ENCODE measurements around the gene MYO1E. TPM values are rescaled to one million over a fixed set of nuclear protein-coding genes. Genes with fewer than 3 reads are reported as not detected.

Gene MYO1E
- total and polyA plus RNA-seq, 3 experiments from 2014 or later, result 1.1 to 15.4 (median 15.3) TPM

DNA sequence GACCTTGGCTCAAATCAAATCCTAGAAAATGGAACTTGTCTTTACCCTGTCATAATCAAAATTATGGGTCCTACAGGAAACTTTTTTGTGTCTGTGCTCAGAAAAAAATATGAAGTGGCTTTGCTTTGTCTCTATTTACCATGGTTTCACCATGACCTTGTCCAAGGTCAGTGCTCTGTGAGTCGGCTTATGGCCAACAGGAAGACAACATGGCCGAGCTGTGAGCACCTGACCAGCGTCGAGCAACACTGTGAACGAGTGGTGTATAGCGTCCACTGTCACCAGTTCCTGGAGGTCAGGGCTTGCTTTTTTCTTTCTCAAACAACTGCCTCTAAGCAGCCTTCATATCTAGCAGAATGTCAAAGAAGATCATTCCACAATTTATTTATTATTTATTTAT is 67.9 kb downstream of the MYO1E start:
- no peak for DNase-seq
- Histone ChIP-seq H3K27me3 (ENCODE audit: insufficient read depth, low read length, poor library complexity, severe bottlenecking) (no peaks in the 10 kb centered on the region), H3K4me3 (ENCODE audit: low read length) (no peak overlapping the region), H3K9me3 (ENCODE audit: low read length) (no peaks in the 10 kb centered on the region), H3K4me1 (ENCODE audit: insufficient read depth, low read length) (peaks cover 15% of the 10 kb centered on the region), H3K27ac (ENCODE audit: low read depth, low read length) (no peak overlapping the region), H3K36me3 (ENCODE audit: insufficient read depth, low read length) (no peaks in the 10 kb centered on the region)
- CTCF ChIA-PET, result no interaction called here
- H3K27me3 Mint-ChIP-seq, result peaks cover 5 to 9% of the 10 kb centered on the region in 2 donors
- peaks cover 16 to 21% (median 17%) of the 10 kb centered on the region in 3 donors for H3K4me1 Mint-ChIP-seq
- POLR2A ChIA-PET, result no interaction called here
- H3K9me3 Mint-ChIP-seq, result no peaks in the 10 kb centered on the region
- peak overlapping the region in 1 of 8 donors; percentile 26 for H3K27ac Mint-ChIP-seq
- no peaks in the 10 kb centered on the region for H3K36me3 Mint-ChIP-seq
- no peak overlapping the region for H3K4me3 Mint-ChIP-seq

DNA sequence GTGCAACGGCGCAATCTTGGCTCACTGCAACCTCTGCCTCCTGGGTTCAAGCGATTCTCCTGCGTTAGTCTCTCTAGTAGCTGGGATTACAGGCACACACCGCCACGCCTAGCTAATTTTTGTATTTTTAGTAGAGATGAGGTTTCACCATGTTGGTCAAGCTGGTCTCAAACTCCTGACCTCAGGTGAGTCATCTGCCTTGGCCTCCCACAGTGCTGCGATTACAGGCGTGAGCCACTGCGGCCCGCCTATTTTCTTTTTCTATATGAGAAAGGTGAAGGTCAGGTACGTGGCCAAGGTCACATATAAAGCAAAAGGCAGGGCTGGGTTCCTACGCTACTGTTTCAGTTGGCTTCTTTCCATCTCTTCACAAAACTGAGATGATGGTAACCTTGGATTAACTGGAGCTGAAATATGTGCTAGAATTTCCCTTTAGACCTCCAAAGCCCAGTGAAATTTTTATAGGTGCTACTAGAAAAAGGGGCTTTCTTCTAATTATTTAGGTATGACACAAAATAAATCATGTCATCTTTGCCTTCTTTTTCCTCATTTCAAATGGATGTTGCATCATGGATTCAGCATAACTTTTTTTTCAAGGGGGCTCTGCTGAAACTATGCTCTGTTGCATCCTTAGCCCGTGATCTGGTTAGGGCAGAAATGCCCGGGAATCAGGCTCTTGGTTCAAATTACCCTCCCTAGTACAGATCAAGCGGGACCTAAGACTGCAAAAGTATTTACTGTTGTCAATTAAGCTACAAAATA is 68.5 kb downstream of the MYO1E start:
- Mint-ChIP-seq H3K36me3 (no peaks in the 10 kb centered on the region), H3K4me1 (peaks cover 21 to 27% (median 22%) of the 10 kb centered on the region in 3 donors), H3K9me3 (no peaks in the 10 kb centered on the region), H3K27ac (no peak overlapping the region), H3K4me3 (no peak overlapping the region), H3K27me3 (peaks cover 3 to 9% of the 10 kb centered on the region in 2 donors)
- H3K4me1 ChIP-seq (ENCODE audit: insufficient read depth, low read length), result peaks cover 19% of the 10 kb centered on the region
- no peak overlapping the region for H3K4me3 ChIP-seq (ENCODE audit: low read length)
- H3K9me3 ChIP-seq (ENCODE audit: low read length), result no peaks in the 10 kb centered on the region
- H3K27me3 ChIP-seq (ENCODE audit: insufficient read depth, low read length, poor library complexity, severe bottlenecking), result no peaks in the 10 kb centered on the region
- POLR2A ChIA-PET, result no interaction called here
- no peaks in the 10 kb centered on the region for H3K36me3 ChIP-seq (ENCODE audit: insufficient read depth, low read length)
- no peak for DNase-seq
- no peak overlapping the region for H3K27ac ChIP-seq (ENCODE audit: low read depth, low read length)
- CTCF ChIA-PET, result no interaction called here

DNA sequence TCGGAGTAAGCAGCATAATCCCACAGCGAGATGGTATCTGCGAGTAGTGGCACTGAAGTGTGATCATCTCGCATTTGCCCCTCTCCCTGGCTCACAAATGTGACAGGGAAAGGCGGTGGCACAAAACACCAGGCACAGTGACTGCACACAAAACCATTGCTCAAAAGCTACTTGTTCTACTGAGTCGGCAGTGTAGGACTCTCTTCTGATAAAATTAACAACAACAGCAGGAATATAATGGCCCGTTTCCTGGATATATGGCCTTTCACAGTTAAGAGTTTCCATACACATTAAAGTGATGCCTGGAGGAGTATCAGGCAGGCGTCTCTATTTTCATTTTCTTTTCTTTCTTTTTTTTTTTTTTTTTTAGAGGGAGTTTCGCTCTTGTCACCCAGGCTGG is 69.0 kb downstream of the MYO1E start:
- Histone ChIP-seq H3K9me3 (ENCODE audit: low read length) (no peaks in the 10 kb centered on the region), H3K27ac (ENCODE audit: low read depth, low read length) (no peak overlapping the region), H3K36me3 (ENCODE audit: insufficient read depth, low read length) (no peaks in the 10 kb centered on the region), H3K27me3 (ENCODE audit: insufficient read depth, low read length, poor library complexity, severe bottlenecking) (no peaks in the 10 kb centered on the region), H3K4me1 (ENCODE audit: insufficient read depth, low read length) (peaks cover 19% of the 10 kb centered on the region), H3K4me3 (ENCODE audit: low read length) (no peak overlapping the region)
- Mint-ChIP-seq H3K4me3 (no peak overlapping the region), H3K9me3 (no peaks in the 10 kb centered on the region), H3K4me1 (peaks cover 21 to 30% (median 28%) of the 10 kb centered on the region in 3 donors), H3K27ac (no peak overlapping the region), H3K27me3 (peaks cover 3 to 9% of the 10 kb centered on the region in 2 donors), H3K36me3 (no peaks in the 10 kb centered on the region)
- ChIA-PET CTCF (no interaction called here), POLR2A (no interaction called here)
- no peak for DNase-seq

DNA sequence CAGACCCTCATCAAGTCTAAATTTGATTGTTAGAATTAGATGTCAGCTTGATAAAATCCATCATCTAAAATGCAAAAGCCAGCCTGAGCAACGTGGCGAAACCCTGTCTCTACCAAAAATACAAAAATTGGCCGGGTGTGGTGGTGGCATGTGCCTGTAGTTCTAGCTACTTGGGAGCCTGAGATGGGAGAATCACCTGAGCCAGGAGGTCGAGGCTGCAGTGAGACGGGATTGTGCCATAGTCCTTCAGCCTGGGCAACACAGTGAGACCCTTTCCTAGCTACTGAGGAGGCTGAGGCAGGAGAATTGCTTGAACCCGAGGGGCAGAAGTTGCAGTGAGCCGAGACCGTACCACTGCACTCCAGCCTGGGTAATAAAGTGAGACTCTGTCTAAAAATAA is 69.5 kb downstream of the MYO1E start:
- Histone ChIP-seq H3K4me1 (ENCODE audit: insufficient read depth, low read length) (peaks cover 19% of the 10 kb centered on the region), H3K27ac (ENCODE audit: low read depth, low read length) (no peak overlapping the region), H3K27me3 (ENCODE audit: insufficient read depth, low read length, poor library complexity, severe bottlenecking) (no peaks in the 10 kb centered on the region), H3K36me3 (ENCODE audit: insufficient read depth, low read length) (no peaks in the 10 kb centered on the region), H3K4me3 (ENCODE audit: low read length) (no peak overlapping the region), H3K9me3 (ENCODE audit: low read length) (no peaks in the 10 kb centered on the region)
- Mint-ChIP-seq H3K4me1 (peaks cover 24 to 35% (median 33%) of the 10 kb centered on the region in 3 donors), H3K27me3 (peaks cover 3 to 9% of the 10 kb centered on the region in 2 donors), H3K9me3 (no peaks in the 10 kb centered on the region), H3K4me3 (no peak overlapping the region), H3K36me3 (no peaks in the 10 kb centered on the region), H3K27ac (no peak overlapping the region)
- no peak for DNase-seq
- POLR2A ChIA-PET, result no interaction called here
- CTCF ChIA-PET, result no interaction called here

DNA sequence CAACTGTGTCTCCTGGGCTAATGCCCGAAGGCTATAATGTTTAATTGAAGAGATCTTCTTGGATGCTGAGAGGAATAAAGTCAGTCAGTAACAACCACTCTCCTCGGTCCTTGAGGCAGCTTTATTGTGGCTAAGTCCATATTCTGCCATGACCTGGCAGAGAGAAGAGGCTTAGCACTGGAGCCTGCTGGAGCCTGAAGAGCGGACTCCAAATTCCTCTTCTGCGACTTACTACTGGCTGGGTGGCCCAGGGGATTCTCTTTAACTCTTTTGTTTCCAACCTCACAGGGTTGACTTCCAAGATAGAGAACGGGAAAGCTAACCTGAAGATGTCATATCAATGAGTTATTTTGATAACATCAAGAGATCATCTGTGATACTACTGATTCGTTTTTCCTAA is 71.1 kb downstream of the MYO1E start:
- H3K27me3 Mint-ChIP-seq, result peaks cover 3 to 6% of the 10 kb centered on the region in 2 donors
- peak overlapping the region in 4 of 8 donors; percentile 46 to 80 (median 71) for H3K27ac Mint-ChIP-seq
- no peaks in the 10 kb centered on the region for H3K36me3 Mint-ChIP-seq
- DNase-seq, result no peak
- H3K9me3 Mint-ChIP-seq, result no peaks in the 10 kb centered on the region
- Histone ChIP-seq H3K27ac (ENCODE audit: low read depth, low read length) (no peak overlapping the region), H3K36me3 (ENCODE audit: insufficient read depth, low read length) (no peaks in the 10 kb centered on the region), H3K4me1 (ENCODE audit: insufficient read depth, low read length) (peaks cover 19% of the 10 kb centered on the region), H3K4me3 (ENCODE audit: low read length) (no peak overlapping the region), H3K9me3 (ENCODE audit: low read length) (no peaks in the 10 kb centered on the region), H3K27me3 (ENCODE audit: insufficient read depth, low read length, poor library complexity, severe bottlenecking) (no peaks in the 10 kb centered on the region)
- ChIA-PET POLR2A (no interaction called here), CTCF (no interaction called here)
- H3K4me3 Mint-ChIP-seq, result peak overlapping the region in 3 of 7 donors; percentile 35 to 58 (median 43)
- peaks cover 25 to 38% (median 37%) of the 10 kb centered on the region in 3 donors for H3K4me1 Mint-ChIP-seq

GRCh38 chr15:59300618-59301139 is 72.0 kb downstream of the MYO1E start:
- Histone ChIP-seq H3K36me3 (ENCODE audit: insufficient read depth, low read length) (no peaks in the 10 kb centered on the region), H3K9me3 (ENCODE audit: low read length) (no peaks in the 10 kb centered on the region), H3K4me3 (ENCODE audit: low read length) (peak overlapping the region; percentile 20), H3K27me3 (ENCODE audit: insufficient read depth, low read length, poor library complexity, severe bottlenecking) (no peaks in the 10 kb centered on the region), H3K4me1 (ENCODE audit: insufficient read depth, low read length) (peaks cover 19% of the 10 kb centered on the region), H3K27ac (ENCODE audit: low read depth, low read length) (no peak overlapping the region)
- H3K4me1 Mint-ChIP-seq, result peaks cover 25 to 38% (median 37%) of the 10 kb centered on the region in 3 donors
- no peaks in the 10 kb centered on the region for H3K36me3 Mint-ChIP-seq
- DNase-seq, result no peak
- H3K4me3 Mint-ChIP-seq, result peak overlapping the region; percentile 2 to 78 (median 72)
- peak overlapping the region; percentile 9 to 91 (median 86) for H3K27ac Mint-ChIP-seq
- H3K9me3 Mint-ChIP-seq, result no peaks in the 10 kb centered on the region
- ChIA-PET POLR2A (interaction anchor here (0.6 to 1.0 kb wide), 4 partner anchors 47 to 1835 kb away, joined by 3 to 5 read pairs (median 4); no protein-coding TSS in a partner anchor), CTCF (interaction anchor here (0.8 kb wide), 1 partner anchor 228 kb away, joined by 3 read pairs; no protein-coding TSS in a partner anchor)
- peaks cover 3 to 4% of the 10 kb centered on the region in 2 donors for H3K27me3 Mint-ChIP-seq

GRCh38 chr15:59299929-59300617 is 72.6 kb downstream of the MYO1E start:
- H3K36me3 Mint-ChIP-seq, result no peaks in the 10 kb centered on the region
- no peaks in the 10 kb centered on the region for H3K9me3 Mint-ChIP-seq
- DNase-seq, result peak; percentile 36 to 78 (median 69)
- H3K4me1 Mint-ChIP-seq, result peaks cover 25 to 38% (median 37%) of the 10 kb centered on the region in 3 donors
- no peaks in the 10 kb centered on the region for H3K27me3 ChIP-seq (ENCODE audit: insufficient read depth, low read length, poor library complexity, severe bottlenecking)
- H3K9me3 ChIP-seq (ENCODE audit: low read length), result no peaks in the 10 kb centered on the region
- POLR2A ChIA-PET, result interaction anchor here (0.6 to 1.0 kb wide), 4 partner anchors 46 to 1836 kb away, joined by 3 to 5 read pairs (median 4); no protein-coding TSS in a partner anchor
- no peak overlapping the region for H3K27ac ChIP-seq (ENCODE audit: low read depth, low read length)
- peak overlapping the region; percentile 20 for H3K4me3 ChIP-seq (ENCODE audit: low read length)
- H3K4me1 ChIP-seq (ENCODE audit: insufficient read depth, low read length), result peaks cover 19% of the 10 kb centered on the region
- peak overlapping the region; percentile 9 to 91 (median 86) for H3K27ac Mint-ChIP-seq
- H3K36me3 ChIP-seq (ENCODE audit: insufficient read depth, low read length), result no peaks in the 10 kb centered on the region
- CTCF ChIA-PET, result interaction anchor here (0.8 kb wide), 1 partner anchor 229 kb away, joined by 3 read pairs; no protein-coding TSS in a partner anchor
- H3K27me3 Mint-ChIP-seq, result peaks cover 0 to under 1% of the 10 kb centered on the region in 2 donors
- H3K4me3 Mint-ChIP-seq, result peak overlapping the region; percentile 2 to 78 (median 72)

DNA sequence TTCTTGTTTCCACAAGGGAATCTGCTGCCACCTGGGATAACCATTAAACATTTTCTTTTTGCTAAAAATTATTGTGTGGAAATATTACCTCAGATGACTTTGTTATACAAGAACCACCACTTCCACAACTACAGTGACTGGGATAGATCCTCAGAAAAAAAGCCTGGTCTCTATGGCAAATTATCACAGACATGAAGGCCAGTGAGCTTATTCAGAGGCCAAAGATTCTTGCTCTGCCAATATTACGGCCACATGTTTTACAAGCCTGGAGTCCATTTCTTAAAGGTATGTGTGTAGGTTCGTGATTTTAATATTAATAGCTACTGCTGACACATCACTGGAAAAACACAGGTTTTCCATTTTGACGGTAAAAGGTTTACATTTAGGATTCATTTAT is 73.8 kb downstream of the MYO1E start:
- H3K27ac Mint-ChIP-seq, result peak overlapping the region in 1 of 8 donors; percentile 11
- H3K36me3 Mint-ChIP-seq, result peaks cover 0 to 2% (median 0%) of the 10 kb centered on the region in 3 donors
- peaks cover 19% of the 10 kb centered on the region for H3K4me1 ChIP-seq (ENCODE audit: insufficient read depth, low read length)
- CTCF ChIA-PET, result no interaction called here
- POLR2A ChIA-PET, result no interaction called here
- no peaks in the 10 kb centered on the region for H3K27me3 Mint-ChIP-seq
- no peaks in the 10 kb centered on the region for H3K36me3 ChIP-seq (ENCODE audit: insufficient read depth, low read length)
- no peak overlapping the region for H3K27ac ChIP-seq (ENCODE audit: low read depth, low read length)
- H3K4me3 Mint-ChIP-seq, result no peak overlapping the region
- no peak for DNase-seq
- no peak overlapping the region for H3K4me3 ChIP-seq (ENCODE audit: low read length)
- no peaks in the 10 kb centered on the region for H3K27me3 ChIP-seq (ENCODE audit: insufficient read depth, low read length, poor library complexity, severe bottlenecking)
- H3K4me1 Mint-ChIP-seq, result peaks cover 25 to 38% (median 37%) of the 10 kb centered on the region in 3 donors
- H3K9me3 Mint-ChIP-seq, result no peaks in the 10 kb centered on the region
- H3K9me3 ChIP-seq (ENCODE audit: low read length), result no peaks in the 10 kb centered on the region

All from CD8-positive, alpha-beta memory T cell (primary cell).